ENCODE measurements around the gene KRTAP10-2.

Gene KRTAP10-2

DNA sequence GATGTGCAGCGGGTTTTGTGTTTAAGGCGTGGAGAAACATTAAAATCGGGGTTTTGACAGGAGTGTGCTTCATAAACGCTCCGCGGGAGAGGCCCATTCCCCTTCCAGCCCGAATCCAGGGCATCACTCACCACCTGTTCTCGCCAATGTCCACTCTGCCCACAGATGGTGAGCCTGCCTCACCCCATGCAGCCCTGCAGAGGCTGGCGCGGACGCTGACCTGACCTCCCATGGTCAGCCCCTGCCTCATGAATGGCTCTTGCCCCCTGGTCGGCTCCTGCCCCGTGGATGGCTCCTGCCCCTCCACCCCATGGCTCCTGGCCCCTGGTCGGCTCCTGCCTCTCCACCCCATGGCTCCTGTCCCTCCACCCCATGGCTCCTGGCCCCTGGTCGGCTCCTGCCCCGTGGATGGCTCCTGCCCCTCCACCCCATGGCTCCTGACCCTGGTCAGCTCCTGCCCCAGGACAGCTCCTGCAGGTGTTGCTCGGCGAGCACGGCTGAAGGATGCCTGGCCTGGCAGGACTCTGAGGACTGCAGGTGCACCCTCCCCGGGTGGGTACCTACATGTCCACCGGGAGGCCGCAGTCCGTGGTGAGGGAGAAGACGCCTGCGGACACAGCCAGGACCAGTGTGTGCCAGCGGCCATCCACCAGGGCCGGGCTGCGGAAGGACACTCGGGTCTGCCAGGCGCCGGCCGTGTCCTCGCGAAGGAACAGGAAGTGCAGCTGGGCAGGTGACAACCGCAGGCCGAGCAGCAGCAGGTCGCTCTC, 18.0 kb downstream of the KRTAP10-2 start:
- no peak for DNase-seq (ENCODE audit: extremely low read depth, low read depth)
- TF ChIP-seq, protein P1, sequence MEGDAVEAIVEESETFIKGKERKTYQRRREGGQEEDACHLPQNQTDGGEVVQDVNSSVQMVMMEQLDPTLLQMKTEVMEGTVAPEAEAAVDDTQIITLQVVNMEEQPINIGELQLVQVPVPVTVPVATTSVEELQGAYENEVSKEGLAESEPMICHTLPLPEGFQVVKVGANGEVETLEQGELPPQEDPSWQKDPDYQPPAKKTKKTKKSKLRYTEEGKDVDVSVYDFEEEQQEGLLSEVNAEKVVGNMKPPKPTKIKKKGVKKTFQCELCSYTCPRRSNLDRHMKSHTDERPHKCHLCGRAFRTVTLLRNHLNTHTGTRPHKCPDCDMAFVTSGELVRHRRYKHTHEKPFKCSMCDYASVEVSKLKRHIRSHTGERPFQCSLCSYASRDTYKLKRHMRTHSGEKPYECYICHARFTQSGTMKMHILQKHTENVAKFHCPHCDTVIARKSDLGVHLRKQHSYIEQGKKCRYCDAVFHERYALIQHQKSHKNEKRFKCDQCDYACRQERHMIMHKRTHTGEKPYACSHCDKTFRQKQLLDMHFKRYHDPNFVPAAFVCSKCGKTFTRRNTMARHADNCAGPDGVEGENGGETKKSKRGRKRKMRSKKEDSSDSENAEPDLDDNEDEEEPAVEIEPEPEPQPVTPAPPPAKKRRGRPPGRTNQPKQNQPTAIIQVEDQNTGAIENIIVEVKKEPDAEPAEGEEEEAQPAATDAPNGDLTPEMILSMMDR (IDR thresholded peaks at IDR 0.05; ENCODE audit: low read depth, low read length, missing control alignments): no peak
- H3K4me3 ChIP-seq (replicated peaks; ENCODE audit: low read depth, low read length): no peak overlapping the region

GRCh38 chr21:44532712-44533111, 18.6 kb downstream of the KRTAP10-2 start:
- no peak overlapping the region for H3K4me3 ChIP-seq (replicated peaks; ENCODE audit: low read depth, low read length)
- no peak for DNase-seq (ENCODE audit: extremely low read depth, low read depth)
- TF ChIP-seq, protein P1 (IDR thresholded peaks at IDR 0.05; ENCODE audit: low read depth, low read length, missing control alignments): no peak

- TF ChIP-seq, protein P1 (IDR thresholded peaks at IDR 0.05; ENCODE audit: low read depth, low read length, missing control alignments): no peak
- DNase-seq (ENCODE audit: extremely low read depth, low read depth): no peak
- no peak overlapping the region for H3K4me3 ChIP-seq (replicated peaks; ENCODE audit: low read depth, low read length)
These were observed 19.4 kb downstream of the KRTAP10-2 start for GRCh38 chr21:44531606-44532564.

DNA sequence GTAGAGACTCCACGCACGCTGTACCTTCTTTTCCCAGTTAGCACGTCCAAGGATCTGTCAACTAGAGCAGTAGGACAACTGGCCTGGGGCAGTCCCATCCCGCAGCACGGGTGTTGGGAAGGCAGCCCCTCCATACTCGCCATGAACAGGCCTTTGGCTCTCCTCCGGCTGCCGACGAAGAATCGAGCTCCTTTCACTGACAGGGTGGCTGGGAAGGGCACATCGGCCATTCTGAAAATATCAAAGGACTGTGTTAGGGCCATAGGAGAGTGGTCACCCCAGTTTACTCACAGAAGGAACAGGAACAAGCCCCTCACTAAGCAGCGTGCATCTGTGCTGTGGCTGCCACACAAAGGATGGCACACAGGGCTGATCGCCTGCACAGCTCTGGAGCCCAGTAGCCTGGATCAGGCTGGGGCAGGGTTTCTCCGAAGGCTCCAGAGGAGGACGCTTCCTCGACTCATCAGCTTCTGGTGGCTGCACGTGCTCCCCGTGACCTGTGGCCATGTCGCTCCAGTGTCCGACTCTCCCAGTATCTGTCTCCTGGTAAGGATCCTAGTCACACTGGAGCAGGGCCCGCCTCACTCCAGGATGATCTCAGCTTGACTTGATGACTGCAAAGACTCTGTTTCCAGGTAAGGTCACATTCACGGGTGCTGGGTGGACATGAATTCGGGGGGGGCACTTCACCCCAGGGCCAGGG, 20.3 kb downstream of the KRTAP10-2 start:
- no peak overlapping the region for H3K4me3 ChIP-seq (replicated peaks; ENCODE audit: low read depth, low read length)
- DNase-seq (ENCODE audit: extremely low read depth, low read depth): no peak
- TF ChIP-seq, protein P1 (IDR thresholded peaks at IDR 0.05; ENCODE audit: low read depth, low read length, missing control alignments): no peak

- no peak for DNase-seq (ENCODE audit: extremely low read depth, low read depth)
- H3K4me3 ChIP-seq (replicated peaks; ENCODE audit: low read depth, low read length): no peak overlapping the region
- TF ChIP-seq, protein P1 (IDR thresholded peaks at IDR 0.05; ENCODE audit: low read depth, low read length, missing control alignments): no peak
These were observed 20.9 kb downstream of the KRTAP10-2 start for GRCh38 chr21:44530221-44530902.

Measured in HFF-Myc (cell line).